Heart right ventricle (tissue), 16 donors: ENCODE measurements around the gene CCDC137. TPM values are rescaled to one million over a fixed set of nuclear protein-coding genes. Genes with fewer than 3 reads are reported as not detected.

ENCODE experiments used
- ATAC-seq, 8 donors: fragments of 200-7000 bp; cut with Tn5 transposase; one replicate each; pipeline ENCODE4 v1.9.1; 2020; ENCODE audit warnings: mild to moderate bottlenecking in 8 of 8, moderate library complexity in 8 of 8, moderate number of reproducible peaks in 1 of 8
- DNase-seq, 2 donors: peaks; one replicate each; pipeline ENCODE4 v3.0.0-alpha.2; 2020
- H3K27ac ChIP-seq, 10 donors: fragments of 200-600 bp; sonication (generic) in 2 of 10; one replicate each; pipeline versions ENCODE4 v1.5.0 to v1.8.0; 2020 to 2022; ENCODE audit warnings: mild to moderate bottlenecking in 3 of 10
- H3K27me3 ChIP-seq, 7 donors: fragments of 200-600 bp; one replicate each; pipeline ENCODE4 v1.8.0; 2021 to 2022; ENCODE audit warnings: mild to moderate bottlenecking in 2 of 7
- H3K36me3 ChIP-seq, 9 donors: fragments of 200-600 bp; sonication (generic) in 1 of 9; one replicate each; pipeline versions ENCODE4 v1.5.0 to v1.8.0; 2020 to 2022; ENCODE audit warnings: mild to moderate bottlenecking in 2 of 9
- H3K4me1 ChIP-seq, 9 donors: fragments of 200-600 bp; sonication (generic) in 1 of 9; one replicate each; pipeline versions ENCODE4 v1.5.0 to v1.8.0; 2020 to 2022; ENCODE audit warnings: mild to moderate bottlenecking in 4 of 9
- H3K4me3 ChIP-seq, 10 donors: fragments of 200-600 bp; sonication (generic) in 2 of 10; one replicate each; pipeline versions ENCODE4 v1.5.0 to v1.8.0; 2020 to 2022; ENCODE audit warnings: mild to moderate bottlenecking in 7 of 10, moderate library complexity in 2 of 10
- H3K9me3 ChIP-seq, 11 donors: fragments of 200-600 bp in 10 of 11; sonication (generic) in 2 of 11; one replicate each; pipeline versions ENCODE4 v1.5.0 to v1.8.0; 2013 to 2022; ENCODE audit warnings: mild to moderate bottlenecking in 2 of 11, control low read depth in 1 of 11, moderate library complexity in 1 of 11
- WGBS, 2 donors: extraction: QIAGEN DNeasy Blood & Tissue Kit; methylation state at CpG; one replicate each; pipeline ENCODE4 v1.1.7; 2013; ENCODE audit warnings: inconsistent platforms in 1 of 2; 5-methylcytosine and 5-hydroxymethylcytosine counted together
- intact Hi-C, 10 donors: fragments of 100-400 bp; cut with DNase I; formaldehyde crosslinking; loops; one replicate each; pipeline versions ENCODE4 v1.11.1 to v1.14.2; 2022
- polyA plus RNA-seq, 2 donors: library from polyadenylated mRNA; stranded (reverse); fragments of 200-250 nt; gene quantifications; one replicate each; pipeline ENCODE4 v1.2.3, GENCODE V29; 2013
- total RNA-seq, 10 donors: library from RNA; stranded (reverse); fragmentation: NEBNext Ultra II Directional in 3 of 10; extraction: Animal tissue kit (Norgen Biotek cat#: 25700) in 3 of 10; gene quantifications; one replicate each; pipeline versions ENCODE4 v1.2.1 to v1.2.4, GENCODE V29; 2021 to 2023
- TF ChIP-seq, protein P1 (sequence below), 9 donors: fragments of 200-600 bp; sonication (generic) in 2 of 9; IDR thresholded peaks; one replicate each; pipeline versions ENCODE4 v1.5.0 to v1.8.0; 2021 to 2022; ENCODE audit warnings: antibody characterized with exemption in 9 of 9, mild to moderate bottlenecking in 5 of 9, moderate library complexity in 1 of 9
- donor health status: Arrhythmogenic right ventricular cardiomyopathy.
- donor health status: ischemic (EF 13 %, LVEDD 7.1; RV severe dilation, severe dysfunction).
- donor health status: healthy with polysubstance abuse.
- donor health status: DM: no; HTN: yes; CAD: no.
- donor health status: DM: no; HTN: no; CAD: no.
- donor health status: ischemic (EF 25% LVEDD 6.9; RV normal size, moderate dysfunction).
- donor health status: ischemic (EF 25% LVEDD 5.7; RV mildly dilated, moderate dysfunction).
- donor health status: healthy.
- donor health status: DM: yes; HTN: yes; CAD: no.
- donor health status: Ischemic cardiomyopathy.
- donor health status: ischemic (EF 35%, LVEDD 5.7; RV mildly dilated, moderate dysfunction).
- donor health status: nonischemic (EF 11% LVEDD 7.7; RV severe dilation, severe dysfunction).
- donor health status: DM: yes; HTN: yes; CAD: no.
- donor health status: PGD.
- donor health status: ischemic (EF 29% LVEDD 5.4; RV normal size, mild dysfunction).
- donor health status: nonischemic (EF 23%, LVEDD 6.1; RV moderate dilation, normal function).

Gene CCDC137
- total and polyA plus RNA-seq, 12 donors = 3.4 to 14.4 (median 5.5) TPM

GRCh38 chr17:81697261-81698044, 30.9 kb downstream of the CCDC137 start:
- H3K27me3 ChIP-seq = no peaks in the 10 kb centered on the region
- intact Hi-C loops = no loop called here
- DNase-seq (no peak), ATAC-seq (peak in 7 of 8 donors; percentile 17 to 64 (median 46))
- WGBS, 2 donors = 51 to 63% methylated on average over 25 of the region's 25 CpGs
- peaks cover 5 to 98% (median 54%) of the 10 kb centered on the region in 9 donors for H3K36me3 ChIP-seq
- H3K27ac ChIP-seq = peak overlapping the region; percentile 25 to 81 (median 60)
- H3K9me3 ChIP-seq = no peaks in the 10 kb centered on the region
- H3K4me1 ChIP-seq = peaks cover 11 to 42% (median 22%) of the 10 kb centered on the region in 9 donors
- TF ChIP-seq, protein P1, sequence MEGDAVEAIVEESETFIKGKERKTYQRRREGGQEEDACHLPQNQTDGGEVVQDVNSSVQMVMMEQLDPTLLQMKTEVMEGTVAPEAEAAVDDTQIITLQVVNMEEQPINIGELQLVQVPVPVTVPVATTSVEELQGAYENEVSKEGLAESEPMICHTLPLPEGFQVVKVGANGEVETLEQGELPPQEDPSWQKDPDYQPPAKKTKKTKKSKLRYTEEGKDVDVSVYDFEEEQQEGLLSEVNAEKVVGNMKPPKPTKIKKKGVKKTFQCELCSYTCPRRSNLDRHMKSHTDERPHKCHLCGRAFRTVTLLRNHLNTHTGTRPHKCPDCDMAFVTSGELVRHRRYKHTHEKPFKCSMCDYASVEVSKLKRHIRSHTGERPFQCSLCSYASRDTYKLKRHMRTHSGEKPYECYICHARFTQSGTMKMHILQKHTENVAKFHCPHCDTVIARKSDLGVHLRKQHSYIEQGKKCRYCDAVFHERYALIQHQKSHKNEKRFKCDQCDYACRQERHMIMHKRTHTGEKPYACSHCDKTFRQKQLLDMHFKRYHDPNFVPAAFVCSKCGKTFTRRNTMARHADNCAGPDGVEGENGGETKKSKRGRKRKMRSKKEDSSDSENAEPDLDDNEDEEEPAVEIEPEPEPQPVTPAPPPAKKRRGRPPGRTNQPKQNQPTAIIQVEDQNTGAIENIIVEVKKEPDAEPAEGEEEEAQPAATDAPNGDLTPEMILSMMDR (IDR thresholded peaks at IDR 0.05) = no peak
- H3K4me3 ChIP-seq = no peak overlapping the region

- peaks cover 0 to 78% (median 24%) of the 10 kb centered on the region in 9 donors for H3K36me3 ChIP-seq
- ATAC-seq = no peak
- no peak overlapping the region for H3K27ac ChIP-seq
- H3K4me1 ChIP-seq = peaks cover 19 to 58% (median 38%) of the 10 kb centered on the region in 9 donors
- H3K9me3 ChIP-seq = no peaks in the 10 kb centered on the region
- TF ChIP-seq, protein P1 (IDR thresholded peaks at IDR 0.05) = no peak
- no peaks in the 10 kb centered on the region for H3K27me3 ChIP-seq
- 87% methylated on average over 25 of the region's 25 CpGs for WGBS, 2 donors
- no peak for DNase-seq
- intact Hi-C loops = no loop called here
- H3K4me3 ChIP-seq = no peak overlapping the region
Observed at GRCh38 chr17:81700353-81701287, 34.1 kb downstream of the CCDC137 start.

DNA sequence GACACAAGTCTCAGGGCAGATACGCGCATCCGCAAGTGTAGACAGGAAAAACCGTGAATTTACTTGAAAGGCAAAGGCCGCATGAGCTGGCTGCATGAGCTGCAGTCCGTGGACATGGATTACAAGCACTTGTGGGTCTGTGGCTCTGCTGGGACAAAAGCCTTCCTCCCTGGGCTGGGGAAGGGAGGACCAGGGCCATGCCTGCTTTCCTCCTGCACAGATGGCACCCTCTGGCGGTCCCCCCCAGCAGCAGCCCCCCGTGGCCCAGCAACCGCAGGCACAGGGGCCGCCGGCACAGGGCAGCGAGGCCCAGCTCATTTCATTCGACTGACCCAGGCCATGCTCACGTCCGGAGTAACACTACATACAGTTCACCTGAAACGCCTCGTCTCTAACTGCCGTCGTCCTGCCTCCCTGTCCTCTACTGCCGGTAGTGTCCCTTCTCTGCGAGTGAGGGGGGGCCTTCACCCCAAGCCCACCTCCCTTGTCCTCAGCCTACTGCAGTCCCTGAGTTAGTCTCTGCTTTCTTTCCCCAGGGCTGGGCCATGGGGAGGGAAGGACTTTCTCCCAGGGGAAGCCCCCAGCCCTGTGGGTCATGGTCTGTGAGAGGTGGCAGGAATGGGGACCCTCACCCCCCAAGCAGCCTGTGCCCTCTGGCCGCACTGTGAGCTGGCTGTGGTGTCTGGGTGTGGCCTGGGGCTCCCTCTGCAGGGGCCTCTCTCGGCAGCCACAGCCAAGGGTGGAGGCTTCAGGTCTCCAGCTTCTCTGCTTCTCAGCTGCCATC, 34.9 kb downstream of the CCDC137 start:
- H3K36me3 ChIP-seq = peaks cover 0 to 78% (median 21%) of the 10 kb centered on the region in 9 donors

More for the DNA sequence above, 34.9 kb downstream of the CCDC137 start:
- ATAC-seq (no peak), DNase-seq (no peak)
- Histone ChIP-seq H3K27ac (peak overlapping the region in 3 of 10 donors; percentile 30 to 93 (median 92)), H3K9me3 (no peaks in the 10 kb centered on the region), H3K4me3 (peak overlapping the region in 8 of 10 donors; percentile 88 to 99 (median 93)), H3K27me3 (no peaks in the 10 kb centered on the region), H3K4me1 (peaks cover 19 to 54% (median 37%) of the 10 kb centered on the region in 9 donors)
- TF ChIP-seq, protein P1 (IDR thresholded peaks at IDR 0.05) = no peak
- WGBS, 2 donors = 69% methylated on average over 23 of the region's 23 CpGs
- intact Hi-C loops = no loop called here
